Suppressor macrophage (primary cell): ENCODE results near the gene LYPD8.

Experiments
- DNase-seq, 4 experiments: peaks; one replicate each; pipeline ENCODE4 v3.0.0-alpha.2; 2020 to 2022

LYPD8 gene

GRCh38 chr1:248757784-248758195, 2.2 kb upstream of the LYPD8 start:
- no peak for DNase-seq

GRCh38 chr1:248756636-248757035, 1.1 kb upstream of the LYPD8 start:
- DNase-seq, result no peak

GRCh38 chr1:248756151-248756550, 592 bp upstream of the LYPD8 start:
- DNase-seq, result no peak

DNA sequence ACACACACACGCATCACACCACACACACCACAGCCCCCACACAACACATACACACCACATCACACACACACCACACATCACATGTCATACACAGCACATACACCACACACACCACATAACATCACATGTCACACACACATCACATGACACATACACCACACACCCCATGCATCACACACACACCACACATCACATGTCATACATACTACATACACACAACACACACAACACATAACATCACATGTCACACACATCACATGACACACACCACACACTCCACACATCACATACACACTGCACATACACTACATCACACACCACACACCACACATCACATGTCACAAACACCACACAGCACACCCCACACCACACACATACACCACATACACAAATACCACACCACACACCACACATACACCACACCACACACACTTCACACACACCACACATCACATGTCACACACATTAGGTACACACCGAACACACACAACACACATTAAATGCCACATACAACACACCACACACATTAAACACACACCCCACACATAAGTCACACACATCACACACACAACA, 1.8 kb downstream of the LYPD8 start:
- DNase-seq, result no peak

- no peak for DNase-seq
Observed at GRCh38 chr1:248753029-248753594, 2.4 kb downstream of the LYPD8 start.

GRCh38 chr1:248752161-248753028, 3.2 kb downstream of the LYPD8 start:
- DNase-seq, result peak in 1 of 4 experiments; percentile 5

- no peak for DNase-seq
Observed at GRCh38 chr1:248751635-248752034, 3.9 kb downstream of the LYPD8 start.

DNA sequence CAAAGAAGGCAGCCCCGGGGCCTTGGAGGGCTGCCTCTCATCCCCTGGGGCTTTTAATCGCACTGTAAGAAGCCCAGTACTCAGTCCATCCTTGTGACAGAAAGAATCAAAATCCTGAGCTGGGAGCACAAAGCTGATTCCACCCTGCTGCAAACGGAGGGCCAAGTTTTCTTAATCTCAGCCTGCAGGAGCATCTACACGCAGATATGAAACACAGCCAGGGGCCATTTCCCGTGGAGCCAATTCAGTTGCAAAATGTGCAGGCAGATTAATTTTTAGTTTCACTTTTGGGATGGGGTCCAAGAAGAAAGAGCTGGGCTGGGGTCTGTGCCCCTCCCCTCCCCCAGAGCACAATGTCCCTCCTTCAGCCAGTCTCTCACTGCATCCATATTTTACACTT, 4.4 kb downstream of the LYPD8 start:
- no peak for DNase-seq

GRCh38 chr1:248750496-248750895, 5.1 kb downstream of the LYPD8 start:
- DNase-seq, result no peak

- no peak for DNase-seq
Observed at GRCh38 chr1:248748211-248748610, 7.3 kb downstream of the LYPD8 start.

- no peak for DNase-seq
Observed at GRCh38 chr1:248740876-248741275, 14.7 kb downstream of the LYPD8 start.

DNA sequence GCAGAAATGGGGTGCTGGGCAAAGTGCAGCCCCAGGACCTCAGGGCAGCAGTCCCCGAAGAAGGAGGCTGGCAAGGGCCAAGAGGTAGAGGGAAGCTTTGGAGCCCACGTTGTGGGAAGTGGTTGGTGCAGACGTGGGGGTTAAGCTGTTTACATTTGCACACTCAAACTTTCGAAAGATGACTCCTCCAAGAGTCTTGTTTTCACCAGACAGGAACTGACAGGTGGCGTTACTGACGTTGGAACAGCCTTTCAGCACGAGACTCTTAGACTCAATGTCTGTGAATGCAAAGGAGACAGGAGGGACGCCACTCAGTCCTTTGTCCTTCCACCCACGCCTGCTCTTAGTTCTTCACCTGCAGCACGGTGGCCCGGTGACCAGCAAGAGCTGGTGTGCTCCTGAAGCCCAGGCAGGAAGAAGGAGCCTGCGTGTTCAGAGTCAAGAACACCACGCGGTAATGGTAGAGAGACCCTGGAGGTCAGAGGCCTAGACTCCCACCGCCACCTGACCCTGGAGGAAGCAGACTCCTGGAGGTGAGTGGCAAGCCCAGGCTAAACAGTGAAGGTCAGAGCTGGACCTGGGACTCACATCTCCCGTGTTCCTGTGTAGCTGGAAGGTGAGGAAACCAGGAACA, 15.9 kb downstream of the LYPD8 start:
- DNase-seq, result peak; percentile 25 to 52 (median 34)

DNA sequence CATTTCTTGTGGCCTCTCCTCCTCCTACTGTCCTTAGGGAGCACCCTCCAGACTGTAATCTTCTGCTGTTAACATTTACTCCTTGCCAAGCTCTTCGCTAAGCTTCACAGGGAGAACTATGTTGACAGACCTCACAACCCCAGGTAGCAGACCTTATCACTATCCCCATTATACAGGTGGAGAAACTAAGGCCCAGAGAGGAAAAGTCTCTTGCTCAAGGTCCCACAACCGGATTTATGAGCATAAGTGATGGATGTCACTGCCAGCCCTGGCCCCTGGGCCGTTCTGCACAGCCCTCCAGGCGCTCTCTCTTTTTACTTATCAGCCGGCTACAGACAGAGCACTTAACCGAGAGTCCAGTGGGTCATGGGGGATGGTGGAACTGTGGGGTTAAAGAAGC, 18.1 kb downstream of the LYPD8 start:
- no peak for DNase-seq

DNA sequence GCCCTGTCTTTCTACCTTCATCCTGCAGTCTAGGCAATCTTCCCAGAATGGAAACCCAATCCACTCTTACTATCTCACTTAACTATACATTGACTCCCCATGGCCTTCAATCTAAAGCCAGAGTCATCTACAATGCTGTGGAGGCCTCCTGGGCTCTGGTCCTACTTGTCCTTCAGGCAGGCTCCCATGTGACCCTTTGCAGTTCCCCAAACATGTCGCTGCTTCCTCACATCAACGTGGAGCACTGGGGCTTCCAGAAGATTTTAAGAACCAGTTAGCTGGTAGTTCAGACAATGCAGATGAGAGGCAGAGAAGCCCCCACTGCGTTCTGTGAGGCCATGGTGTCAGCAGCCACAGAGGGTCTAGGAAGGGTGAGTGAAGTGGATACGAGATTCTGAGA, 18.6 kb downstream of the LYPD8 start:
- DNase-seq, result peak; percentile 15 to 62 (median 48)

- no peak for DNase-seq
Observed at GRCh38 chr1:248733566-248733965, 22.0 kb downstream of the LYPD8 start.

- DNase-seq, result no peak
Observed at GRCh38 chr1:248730507-248731335, 24.8 kb downstream of the LYPD8 start.

GRCh38 chr1:248714248-248714647, 41.3 kb downstream of the LYPD8 start:
- DNase-seq, result no peak

- peak; percentile 58 to 92 (median 78) for DNase-seq
Observed at GRCh38 chr1:248710305-248710900, 45.2 kb downstream of the LYPD8 start.

GRCh38 chr1:248704606-248705005, 51.0 kb downstream of the LYPD8 start:
- no peak for DNase-seq

DNA sequence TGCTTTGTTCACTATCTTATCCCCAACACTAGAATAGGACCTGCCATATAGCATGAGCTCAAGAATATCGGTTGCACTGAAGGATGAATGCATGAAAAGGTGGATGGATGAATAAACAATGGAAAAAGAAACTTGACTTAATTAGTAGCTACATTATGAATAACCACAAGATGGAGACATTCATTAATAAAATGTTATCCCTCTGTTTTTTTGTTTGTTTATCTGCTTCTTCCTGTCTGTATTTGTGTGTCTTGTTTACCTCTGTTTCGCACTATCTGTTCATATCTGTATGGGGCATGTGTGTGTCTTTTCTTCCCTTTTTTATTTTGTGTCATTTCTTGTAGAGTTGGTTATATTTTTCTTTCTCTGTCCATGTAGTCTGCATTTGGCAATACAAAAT, 51.9 kb downstream of the LYPD8 start:
- peak in 2 of 4 experiments; percentile 33 to 53 for DNase-seq

DNA sequence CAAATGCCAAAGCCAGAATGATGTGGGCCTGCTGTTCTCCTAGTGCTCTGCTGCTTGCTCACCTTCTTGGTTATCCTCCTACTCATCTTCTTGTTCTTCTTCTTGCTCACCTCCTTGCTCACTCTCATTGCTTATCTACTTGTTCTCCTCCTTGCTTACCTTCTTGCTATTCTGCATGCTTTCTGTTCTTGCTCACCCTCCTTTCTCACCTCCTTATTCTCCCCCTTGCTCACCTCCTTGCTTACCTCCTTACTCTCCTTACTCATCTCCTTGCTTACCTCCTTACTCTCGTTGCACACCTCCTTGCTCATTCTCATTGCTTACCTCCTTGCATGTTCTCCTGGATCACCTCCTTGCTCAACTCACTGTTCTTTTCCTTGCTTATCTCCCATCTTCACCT, 52.8 kb downstream of the LYPD8 start, which contains the start of gene OR14I1:
Gene OR14I1 (minus strand): TSS at position 53 of the 400 bp plus-strand sequence.
- DNase-seq, result no peak

DNA sequence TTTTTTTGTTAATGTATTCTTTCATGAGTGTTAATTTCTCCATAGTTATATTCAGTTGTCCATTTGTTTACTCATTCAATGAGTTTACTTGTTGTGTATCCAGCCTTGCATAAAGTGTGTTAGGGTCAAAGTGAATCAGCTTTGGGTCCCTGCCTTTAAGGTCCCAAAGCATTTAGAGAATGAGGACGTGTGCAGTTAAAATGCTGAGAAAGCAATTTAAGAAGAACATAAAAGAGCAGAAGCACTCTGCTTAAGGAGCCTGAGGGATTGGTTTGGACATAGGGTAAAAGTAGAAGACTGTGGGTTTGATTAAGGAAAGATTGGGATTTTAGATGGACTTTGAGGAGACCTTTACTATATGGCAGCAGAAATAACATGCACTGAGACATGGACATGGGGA, 56.5 kb downstream of the LYPD8 start:
- DNase-seq, result no peak
